ENCODE measurements around the gene FGF1.

Gene FGF1

DNA sequence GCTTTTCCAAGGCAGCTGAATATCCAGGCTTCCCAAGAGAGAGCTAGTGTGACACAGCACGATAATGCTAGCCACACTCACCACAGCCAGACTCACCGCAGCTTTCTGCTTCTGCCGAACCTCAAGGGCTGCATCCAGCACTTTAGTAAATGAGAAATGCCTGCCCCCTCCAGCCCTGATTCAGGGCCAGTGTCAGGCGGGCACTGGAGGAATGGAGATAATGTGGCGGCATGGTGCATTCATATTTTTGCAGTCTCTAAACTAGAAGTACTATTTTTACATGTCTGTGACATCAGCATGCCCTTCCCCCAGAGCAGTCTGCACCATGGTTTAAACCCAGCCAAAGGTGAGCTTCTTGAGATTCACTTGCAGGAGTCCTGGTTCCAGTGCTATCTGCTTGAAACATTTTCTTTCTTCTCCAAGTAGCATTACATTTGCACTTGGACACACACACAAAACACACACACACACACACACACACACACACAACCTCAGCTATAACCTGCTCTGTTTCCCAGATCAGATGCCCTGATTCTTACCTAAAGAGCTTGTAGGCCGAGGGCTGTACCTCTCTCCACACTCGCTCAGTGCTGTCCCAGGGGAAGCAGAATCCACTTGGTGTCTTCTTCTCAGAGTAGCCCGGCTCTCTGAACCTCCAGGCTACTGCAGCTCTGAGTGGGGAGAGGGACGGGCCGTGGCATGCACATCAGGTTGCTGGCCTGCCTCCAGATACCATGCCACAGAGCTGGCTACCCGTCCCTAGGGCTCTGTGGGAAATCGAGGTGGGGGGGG lies at the start of gene FGF1:
Gene FGF1, minus strand, starts transcription at position 673 of the 792 bp plus-strand sequence. CDS start 71,963 bp downstream, outside the sequence.
- DNase-seq (ENCODE audit: low spot score): peak; percentile 31

DNA sequence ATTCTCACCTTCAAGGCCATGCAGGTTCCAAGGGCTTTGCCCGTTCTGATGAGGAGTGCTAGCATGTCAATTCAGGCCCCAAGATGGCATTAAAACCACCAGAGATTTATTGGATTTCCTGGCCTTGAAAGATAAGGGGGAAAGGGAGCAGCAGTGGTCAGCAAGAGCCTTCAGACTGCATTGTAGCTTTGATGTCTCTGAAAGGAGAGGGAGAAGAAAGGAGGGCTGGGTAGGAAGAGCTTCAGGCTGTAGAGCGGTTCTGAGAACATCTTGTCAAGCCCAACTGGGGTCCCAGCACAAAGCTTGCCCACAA lies 41.8 kb upstream of the FGF1 start:
- DNase-seq (ENCODE audit: low spot score): no peak

DNA sequence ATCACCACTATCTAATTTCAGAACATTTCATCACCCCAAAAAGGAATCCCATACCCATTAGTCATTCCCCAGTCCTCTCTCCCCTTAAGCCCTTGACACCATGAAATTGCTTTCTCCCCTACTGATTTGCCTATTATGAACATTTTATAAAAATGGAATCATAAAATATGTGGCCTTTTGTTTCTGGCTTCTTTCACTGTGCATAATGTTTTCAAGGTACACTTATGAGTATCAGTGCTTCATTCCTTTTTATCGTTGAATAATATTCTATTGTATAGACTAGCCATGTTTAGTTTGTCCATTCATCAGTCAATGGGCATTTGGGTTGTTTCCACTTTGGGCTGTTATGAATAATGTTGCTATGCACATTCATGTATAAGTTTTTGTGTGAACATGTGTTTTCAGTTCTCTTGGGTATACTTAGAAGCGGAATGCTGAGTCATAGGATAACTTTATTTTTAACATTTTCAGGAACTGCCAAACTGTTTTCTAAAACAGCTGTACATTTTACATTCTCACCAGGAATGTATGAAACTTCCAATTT lies 40.4 kb upstream of the FGF1 start:
- peak; percentile 77 for DNase-seq (ENCODE audit: low spot score)

DNA sequence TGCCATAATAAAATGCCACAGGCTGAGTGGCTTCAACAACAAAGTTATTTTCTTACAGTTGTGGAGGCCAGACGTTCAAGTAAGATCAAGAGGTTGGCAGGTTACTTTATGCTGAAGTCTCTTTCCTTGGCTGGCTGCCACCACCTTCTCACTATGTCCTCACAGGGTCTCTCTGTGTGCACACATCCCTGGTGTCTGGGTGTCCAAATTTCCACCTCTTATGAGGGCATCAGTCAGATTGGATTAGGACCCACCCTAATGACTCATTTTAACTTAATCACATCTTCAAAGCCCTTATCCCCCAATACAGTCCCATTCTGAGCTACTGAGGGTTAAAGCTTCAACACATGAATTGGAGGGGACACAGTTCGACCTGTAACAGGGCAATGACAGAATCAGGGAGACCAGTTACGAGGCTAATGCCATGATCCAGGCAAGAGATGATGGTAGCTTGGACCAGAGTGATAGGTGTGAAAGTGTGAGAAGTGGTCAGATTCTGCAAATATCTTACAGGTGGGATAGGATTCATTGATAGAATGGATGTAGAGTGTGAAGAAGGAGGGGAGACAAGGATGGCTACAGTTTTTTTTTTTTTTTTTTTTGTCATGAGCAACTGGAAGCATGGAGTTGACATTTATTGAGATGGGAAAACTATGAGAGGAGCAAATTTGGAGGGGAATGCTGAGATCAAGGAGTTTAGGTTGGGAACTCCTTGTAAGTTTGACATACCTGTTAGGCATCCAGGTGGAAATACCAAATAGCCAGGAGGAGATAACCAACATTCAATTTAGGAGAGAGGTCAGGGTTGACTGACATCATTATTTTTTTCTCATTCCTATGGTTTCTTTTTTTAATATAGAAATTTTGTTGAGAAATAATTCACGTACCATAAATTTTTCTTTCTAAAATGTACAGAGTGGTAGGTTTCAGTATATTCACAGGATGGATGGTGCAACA lies 39.6 kb upstream of the FGF1 start:
- no peak for DNase-seq (ENCODE audit: low spot score)

DNA sequence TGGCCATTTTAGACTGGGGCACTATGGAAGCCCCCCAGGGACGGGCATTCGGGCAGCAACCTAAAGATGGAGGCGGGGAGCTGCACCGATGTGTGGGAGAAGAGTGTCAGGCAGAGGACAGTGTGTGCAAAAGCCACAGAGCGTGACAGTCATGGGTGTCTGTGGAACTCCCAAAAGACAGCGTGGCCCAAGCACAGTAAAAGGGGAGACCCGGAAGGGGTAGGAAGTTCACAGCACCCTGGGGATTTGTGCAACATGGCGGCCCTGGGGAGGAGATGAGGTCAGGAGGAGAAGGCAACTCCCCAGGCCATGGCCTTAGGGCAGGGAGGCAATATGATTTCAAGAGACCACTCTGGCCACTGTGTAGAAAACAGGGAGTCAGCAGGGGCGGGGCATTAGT lies 38.9 kb upstream of the FGF1 start:
- DNase-seq (ENCODE audit: low spot score): no peak

DNA sequence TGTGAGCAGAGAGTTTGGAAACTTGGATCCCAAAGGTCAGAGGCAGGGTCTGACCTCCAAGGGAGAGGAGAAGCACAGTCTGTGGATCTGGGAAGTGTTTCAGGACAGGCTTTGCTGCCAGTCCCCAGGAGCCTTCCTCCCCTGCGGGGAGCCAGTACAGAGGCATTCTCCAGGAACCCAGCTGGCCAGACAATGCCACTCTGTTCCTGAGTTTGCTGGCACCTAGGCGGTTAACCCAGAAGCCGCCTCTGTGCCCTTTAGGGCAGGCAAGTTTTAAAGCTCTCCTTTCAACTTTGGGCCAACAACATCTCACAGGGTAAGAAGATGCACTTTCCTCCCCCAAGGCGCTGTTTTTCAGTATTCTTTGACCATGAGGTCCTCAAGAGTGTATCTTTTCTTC lies 37.0 kb upstream of the FGF1 start:
- DNase-seq (ENCODE audit: low spot score): no peak

DNA sequence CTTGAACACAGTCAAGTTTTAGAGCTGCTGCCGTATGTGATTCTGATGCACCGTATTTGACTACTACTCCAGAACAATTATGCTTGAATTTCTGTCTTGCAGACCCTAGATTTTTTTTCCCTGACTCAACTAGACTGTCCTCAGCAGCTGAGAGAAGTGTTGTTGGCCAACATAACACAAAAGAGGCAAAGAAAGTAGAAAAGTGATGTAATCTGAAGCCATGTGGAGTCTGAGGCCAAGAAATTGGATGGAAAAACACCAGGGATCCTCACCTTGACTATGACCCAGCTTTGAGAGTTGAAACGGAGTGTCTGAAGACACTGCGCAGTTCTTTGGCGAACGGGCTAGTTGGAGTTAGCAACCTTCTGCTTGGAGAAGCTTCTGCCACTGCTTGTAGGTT lies 36.3 kb upstream of the FGF1 start:
- DNase-seq (ENCODE audit: low spot score): no peak

DNA sequence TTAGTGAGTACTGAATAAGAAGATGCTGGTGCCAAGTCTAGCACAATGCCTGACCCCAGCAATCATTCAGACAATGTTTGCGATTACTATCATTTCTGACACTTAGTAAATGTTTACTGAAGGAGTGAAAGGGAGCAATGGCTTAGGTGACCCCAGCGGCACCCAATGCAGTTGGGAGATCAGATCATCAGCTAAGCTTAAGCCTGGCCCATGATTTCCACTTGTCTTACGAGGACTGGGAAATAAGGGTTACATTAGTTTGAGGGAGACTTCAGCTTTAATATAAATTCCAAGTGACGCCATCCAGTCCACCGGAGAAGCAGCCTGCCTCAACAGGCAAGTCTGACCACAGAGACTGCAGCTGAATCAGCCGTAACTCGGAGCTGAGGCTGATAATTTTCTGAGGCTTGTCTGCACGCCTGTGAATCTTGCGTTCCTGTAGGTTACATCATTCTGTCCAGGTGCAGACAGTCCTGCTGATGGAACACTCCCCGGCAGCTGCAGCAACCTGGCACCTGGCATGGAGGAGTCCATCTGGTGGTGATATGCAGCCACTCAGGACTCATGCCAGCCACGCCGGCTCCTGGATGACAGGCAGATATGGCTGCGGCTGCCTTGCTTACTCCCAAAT lies 34.9 kb upstream of the FGF1 start:
- DNase-seq (ENCODE audit: low spot score): no peak

DNA sequence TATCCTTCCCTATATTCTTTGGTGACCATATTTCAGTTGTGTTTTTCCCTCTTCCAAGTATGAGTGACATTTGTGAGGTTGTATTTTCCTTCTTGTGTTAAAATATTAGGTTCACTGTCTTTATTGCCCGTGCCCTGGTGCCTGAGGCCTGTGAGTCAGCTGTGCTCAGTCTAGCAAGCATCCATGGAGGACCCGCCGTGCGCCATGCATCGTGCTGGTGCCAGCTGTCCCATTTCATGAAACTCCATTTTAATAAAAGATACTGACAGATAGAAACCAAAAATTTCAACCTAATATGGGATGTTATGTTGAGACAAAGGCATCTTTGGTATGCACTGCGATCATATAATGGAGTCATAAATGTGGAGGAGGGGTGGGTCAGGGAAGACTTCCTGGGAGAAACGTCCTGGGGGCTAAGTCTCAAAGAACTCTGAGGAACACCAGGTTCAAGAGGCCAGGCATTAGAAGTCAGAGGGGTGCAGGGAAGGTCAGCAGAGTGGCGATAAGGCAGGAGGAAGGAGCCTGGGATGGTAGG lies 34.0 kb upstream of the FGF1 start:
- DNase-seq (ENCODE audit: low spot score): no peak

DNA sequence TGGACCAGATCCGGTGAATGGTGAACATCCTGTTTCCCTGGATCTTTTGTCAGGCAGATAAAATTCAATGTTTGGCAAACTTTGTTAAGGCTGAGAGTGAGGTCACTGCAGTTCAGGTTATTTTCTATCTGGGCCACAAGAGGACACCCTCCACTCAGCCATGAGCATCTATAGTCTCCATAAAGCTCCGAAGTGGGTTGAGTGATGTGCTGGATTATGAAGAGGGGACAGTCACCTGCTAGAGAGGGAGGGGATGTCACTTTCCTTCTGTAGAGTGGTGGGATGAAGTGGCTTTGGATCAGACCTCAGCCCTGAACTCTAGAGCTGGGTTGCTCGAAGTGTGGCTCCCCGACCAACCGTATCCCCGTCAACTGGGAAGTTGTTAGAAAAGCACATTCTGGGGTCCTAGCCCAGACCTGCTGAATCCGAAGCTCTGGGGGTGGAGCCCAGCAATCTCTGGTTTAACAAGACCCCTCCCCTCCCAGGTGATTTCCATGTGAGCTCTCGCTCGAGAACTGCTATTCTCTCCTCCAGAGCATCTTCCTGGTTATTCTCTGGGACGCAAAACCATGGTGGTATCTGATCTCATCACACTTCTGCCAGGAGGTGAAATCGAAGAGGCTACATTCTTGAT lies 31.8 kb upstream of the FGF1 start:
- DNase-seq (ENCODE audit: low spot score): peak; percentile 72

DNA sequence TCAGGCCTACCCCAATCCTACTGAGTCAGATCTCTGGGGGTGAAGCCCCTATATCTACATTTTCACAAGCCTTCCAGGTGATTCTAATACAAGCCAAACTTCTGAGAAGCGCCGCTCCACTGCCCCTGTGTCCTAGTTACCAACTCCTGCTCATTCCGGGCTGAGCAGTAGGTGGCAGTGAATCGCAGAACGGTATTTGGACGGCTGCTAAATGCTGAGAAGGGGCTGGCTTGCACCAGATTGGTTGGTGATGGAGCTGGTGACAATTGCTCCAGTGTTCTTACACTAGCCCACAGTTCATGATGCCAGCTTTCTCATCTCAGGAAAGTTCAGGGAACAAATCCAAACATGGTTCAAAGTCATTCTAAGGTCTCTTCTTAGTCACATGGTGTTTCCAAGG lies 31.1 kb upstream of the FGF1 start:
- peak; percentile 76 for DNase-seq (ENCODE audit: low spot score)

DNA sequence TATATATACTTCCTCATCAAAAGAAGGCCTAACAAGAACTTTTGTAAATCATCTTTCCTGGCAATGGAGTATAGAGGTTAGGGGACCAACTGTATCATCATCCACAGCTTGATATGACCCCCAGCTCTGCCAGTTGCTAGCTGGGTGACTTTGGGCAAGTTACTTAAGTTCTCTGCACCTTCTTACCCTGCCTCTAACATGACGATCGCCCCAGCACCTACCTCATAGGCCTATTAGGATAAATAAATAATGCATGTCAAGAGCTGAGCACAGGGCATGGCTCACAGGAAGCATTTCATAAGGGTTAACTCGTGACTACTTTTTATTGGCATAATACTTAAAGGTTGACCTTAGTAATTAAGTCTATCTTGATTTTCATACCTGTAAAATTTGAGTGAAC lies 29.4 kb upstream of the FGF1 start:
- no peak for DNase-seq (ENCODE audit: low spot score)

DNA sequence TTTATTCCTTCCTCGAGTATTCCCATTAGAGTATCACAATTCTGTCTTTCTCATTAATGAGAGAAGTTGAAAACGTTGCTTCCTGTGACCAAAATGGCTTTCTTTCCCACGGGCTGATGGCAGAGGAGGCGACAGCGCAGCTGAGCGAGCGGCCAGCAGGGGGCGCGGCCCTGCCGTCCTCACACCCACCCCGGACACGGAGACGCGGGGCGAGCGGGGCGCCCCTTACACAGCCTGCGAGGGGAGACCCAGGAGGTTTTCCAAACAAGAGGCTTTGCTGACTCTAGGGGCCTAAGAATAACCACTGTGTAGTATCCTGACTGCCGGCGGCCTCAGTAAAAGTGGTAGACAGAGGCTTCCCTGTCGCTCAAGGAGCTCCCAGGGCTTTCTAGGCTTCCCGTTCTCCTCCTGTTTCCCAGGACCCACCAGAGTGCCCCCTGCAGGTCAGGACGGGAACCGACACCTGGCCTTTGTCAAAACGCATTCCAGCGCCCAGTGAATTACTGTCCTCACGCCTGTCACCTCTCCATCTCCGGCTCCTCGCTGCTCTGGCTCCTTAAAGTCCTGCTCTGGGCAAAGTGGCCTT lies 27.3 kb upstream of the FGF1 start:
- DNase-seq (ENCODE audit: low spot score): peak; percentile 90

DNA sequence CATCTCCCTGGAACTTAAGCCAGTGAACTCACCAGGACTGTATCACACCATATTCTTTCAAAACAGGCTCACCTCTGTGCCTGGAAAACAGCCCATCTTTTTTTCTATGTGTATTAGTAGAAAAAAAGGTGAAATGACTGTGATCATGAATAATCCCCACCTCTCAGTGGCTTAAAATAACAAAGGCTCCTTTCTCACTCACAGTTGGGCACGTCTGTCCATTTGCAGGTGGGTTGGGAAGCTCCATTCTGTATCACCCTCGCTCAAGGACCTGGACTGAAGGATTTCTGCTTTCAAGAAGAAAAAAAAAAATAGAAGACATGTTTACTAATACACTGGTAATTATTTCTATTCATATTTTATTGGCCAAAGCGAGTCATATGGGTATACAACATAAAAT lies 17.3 kb upstream of the FGF1 start:
- no peak for DNase-seq (ENCODE audit: low spot score)

DNA sequence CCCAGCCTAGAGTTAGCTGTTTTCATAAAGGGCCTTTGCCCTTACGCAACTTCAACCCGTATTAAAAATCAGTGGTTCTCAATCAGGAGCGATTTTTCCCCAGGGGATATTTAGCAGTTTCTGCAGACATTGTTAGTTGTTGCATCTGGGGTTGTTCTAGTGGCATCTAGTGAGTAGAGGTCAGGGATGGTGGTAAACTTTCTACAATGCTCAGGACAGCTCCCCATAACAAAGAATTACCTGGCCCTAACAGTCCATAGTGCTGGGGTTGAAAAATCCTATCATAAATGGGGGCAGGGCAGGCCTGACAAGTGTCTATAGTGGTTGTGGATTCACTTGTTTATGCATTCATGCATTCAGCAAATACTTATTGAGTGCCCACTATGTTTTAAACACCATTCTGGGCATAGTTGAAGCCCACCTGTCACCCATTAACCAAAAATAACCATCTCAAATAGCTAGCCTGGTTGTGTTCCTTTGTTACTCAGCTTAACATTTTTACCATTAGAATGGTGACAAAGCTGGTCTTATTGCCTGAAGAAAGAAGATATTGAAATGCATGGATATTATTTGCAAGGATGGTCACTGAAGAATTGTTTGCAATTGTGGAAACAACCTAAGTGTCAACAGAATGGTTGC lies 15.9 kb upstream of the FGF1 start:
- no peak for DNase-seq (ENCODE audit: low spot score)

DNA sequence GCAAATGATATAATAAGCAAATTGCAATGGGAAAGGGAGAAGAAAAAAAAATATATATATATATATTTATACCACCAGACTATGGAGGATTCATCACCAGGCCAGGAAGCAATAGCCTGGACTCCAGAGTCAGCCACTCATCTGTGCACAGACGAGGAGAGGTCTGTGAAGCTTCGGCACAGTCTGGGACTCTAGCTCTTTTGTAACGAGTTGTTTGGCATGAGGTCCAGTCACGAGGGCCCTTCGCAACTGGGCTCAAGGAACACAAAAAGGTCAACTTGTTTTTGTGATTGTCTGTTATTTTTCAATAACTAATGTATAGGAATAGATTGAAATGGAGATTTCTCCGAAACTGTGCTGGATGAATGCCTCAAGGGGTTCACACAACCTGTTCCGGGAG lies 14.7 kb upstream of the FGF1 start:
- no peak for DNase-seq (ENCODE audit: low spot score)

DNA sequence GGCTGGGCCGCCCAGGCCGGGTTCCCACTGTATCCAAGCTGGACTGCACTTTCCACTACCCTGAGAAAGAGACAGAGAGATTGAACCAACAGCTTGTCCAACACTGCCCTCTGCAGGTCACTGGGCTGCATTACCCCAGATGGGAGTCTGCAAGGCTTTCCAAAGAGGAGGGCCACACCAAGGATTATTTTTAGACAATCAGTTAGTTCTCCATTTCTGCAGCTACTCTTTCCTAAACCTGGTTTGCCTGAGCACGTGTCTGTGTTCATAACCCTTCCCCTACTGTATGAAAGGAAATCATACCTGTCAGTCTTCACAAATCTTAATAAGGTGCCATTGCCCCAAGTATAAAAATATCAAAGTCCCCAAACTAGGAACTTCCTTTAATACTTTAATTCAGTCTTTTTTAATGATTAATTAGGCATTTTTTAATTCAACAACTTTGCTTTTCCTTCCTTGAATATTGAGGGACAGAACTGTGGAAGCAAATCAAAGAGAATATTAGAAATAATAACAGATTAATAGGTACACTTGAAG lies 13.4 kb upstream of the FGF1 start:
- peak; percentile 86 for DNase-seq (ENCODE audit: low spot score)

DNA sequence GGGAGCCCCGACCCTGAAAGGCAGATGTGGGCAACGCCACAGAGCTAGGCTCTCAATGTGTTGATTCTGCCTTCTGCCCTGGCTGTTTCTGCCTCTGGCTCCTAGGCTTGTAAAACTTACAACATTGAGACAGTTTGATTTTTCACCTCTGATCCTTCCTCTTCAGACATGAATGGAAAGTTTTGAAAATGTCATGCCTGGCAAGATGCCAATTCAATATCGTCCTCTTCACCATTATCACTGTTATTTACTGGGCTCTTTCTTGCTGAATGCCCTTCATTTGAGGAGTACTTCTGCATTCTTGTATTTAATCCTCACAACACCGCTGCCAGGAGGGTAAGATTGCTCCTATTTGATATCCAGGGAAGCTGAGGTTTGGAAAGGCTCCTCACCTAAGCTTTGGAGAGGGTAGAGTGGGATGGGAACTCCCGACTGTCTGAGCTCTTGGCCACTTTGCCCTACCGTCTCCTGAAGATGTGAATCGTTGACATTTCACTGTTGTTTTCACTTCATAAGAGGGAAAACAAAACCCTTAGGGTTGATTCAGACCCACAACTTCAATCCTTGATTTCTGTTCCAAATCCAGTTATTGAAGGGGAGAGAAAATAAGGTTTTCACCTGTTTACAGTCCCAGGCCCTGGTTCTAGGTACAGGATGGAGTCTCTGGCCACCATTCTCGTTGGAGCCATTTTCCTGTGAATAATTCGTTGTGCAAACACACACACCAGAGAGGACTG lies 12.7 kb upstream of the FGF1 start:
- no peak for DNase-seq (ENCODE audit: low spot score)

DNA sequence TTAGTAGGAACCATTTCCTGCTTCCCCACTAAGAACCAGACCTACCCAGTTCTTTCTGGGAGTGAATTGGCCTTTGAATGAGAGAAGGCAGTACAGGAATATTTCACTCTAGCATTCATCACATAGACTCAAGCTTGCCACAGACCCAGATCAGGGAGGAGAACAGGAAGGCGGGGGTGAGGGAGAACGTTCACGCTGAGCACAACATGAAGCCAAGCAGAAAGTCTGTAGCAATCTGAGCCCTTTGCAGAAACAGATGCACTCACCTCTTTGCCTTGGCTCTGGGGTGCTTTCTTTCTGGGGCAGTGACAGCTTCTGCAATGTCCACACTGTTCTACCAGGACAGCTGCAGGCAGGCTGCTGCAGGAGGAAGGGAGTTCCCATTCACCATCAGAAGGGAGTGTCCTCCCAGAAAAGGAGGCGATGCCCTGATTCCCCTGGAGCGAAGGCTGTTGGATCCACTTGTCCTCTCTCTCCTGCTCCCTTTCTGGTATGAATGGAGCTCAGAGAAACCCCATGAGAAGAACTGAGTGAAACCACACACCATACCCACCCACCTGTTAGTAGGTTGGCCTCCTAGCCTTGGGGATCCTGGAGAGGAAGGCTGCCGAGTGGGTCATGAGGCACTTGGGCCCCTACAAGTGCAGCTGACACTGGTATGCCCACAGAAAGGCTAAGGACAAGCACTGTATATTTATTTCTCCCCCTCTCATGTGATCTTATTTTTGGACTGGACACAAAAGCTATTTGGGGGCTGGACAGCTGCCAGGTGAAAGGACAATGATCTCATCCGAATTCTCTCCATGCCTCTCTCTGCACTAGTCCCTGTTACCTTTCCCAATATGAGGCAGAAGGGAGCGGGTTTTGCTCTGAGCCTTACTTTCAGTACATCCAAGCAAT lies 11.7 kb upstream of the FGF1 start:
- peak; percentile 73 for DNase-seq (ENCODE audit: low spot score)
